Sigmoid colon (tissue), 7 donors: ENCODE data around the gene SYNDIG1. TPM values are rescaled to one million over a fixed set of nuclear protein-coding genes. Genes with fewer than 3 reads are reported as not detected.

Experiments used
- DNase-seq: peaks from one replicate; pipeline ENCODE4 v3.0.0-alpha.2; 2019
- H3K27ac ChIP-seq, 4 donors: fragments of 200-600 bp; sonication (generic); one replicate each; pipeline ENCODE4 v1.5.1; 2016 to 2019; ENCODE audit warnings: mild to moderate bottlenecking in 1 of 4
- H3K27me3 ChIP-seq, 3 donors: fragments of 200-600 bp; sonication (generic); one replicate each; pipeline ENCODE4 v1.5.1; 2019; ENCODE audit warnings: mild to moderate bottlenecking in 1 of 3
- H3K36me3 ChIP-seq, 4 donors: fragments of 200-600 bp; sonication (generic); one replicate each; pipeline ENCODE4 v1.5.1; 2016 to 2019
- H3K4me1 ChIP-seq, 4 donors: fragments of 200-600 bp; sonication (generic); one replicate each; pipeline ENCODE4 v1.5.1; 2017 to 2019
- H3K4me3 ChIP-seq, 4 donors: fragments of 200-600 bp; sonication (generic); one replicate each; pipeline ENCODE4 v1.5.1; 2017 to 2019; ENCODE audit warnings: mild to moderate bottlenecking in 2 of 4, moderate library complexity in 1 of 4
- H3K9me3 ChIP-seq, 4 donors: fragments of 200-600 bp in 3 of 4; sonication (generic) in 3 of 4; one replicate each; pipeline versions ENCODE4 v1.5.1 to v1.6.1; 2013 to 2019
- CTCF ChIP-seq, 4 experiments: fragments of 450-650 bp in 3 of 4; fragments of 200-600 bp in 1 of 4; IDR thresholded peaks; one replicate each; pipeline ENCODE4 v1.5.1; 2016 to 2019; ENCODE audit warnings: antibody characterized with exemption in 4 of 4, mild to moderate bottlenecking in 3 of 4, moderate library complexity in 2 of 4
- EP300 ChIP-seq, 4 donors: sonication (generic); formaldehyde crosslinking; IDR thresholded peaks; one replicate each; pipeline ENCODE4 v1.6.1; 2017; ENCODE audit warnings: antibody characterized with exemption in 4 of 4
- POLR2A ChIP-seq, 2 donors: fragments of 450-650 bp; IDR thresholded peaks; one replicate each; pipeline ENCODE4 v1.6.1; 2016; ENCODE audit warnings: antibody characterized with exemption in 2 of 2, mild to moderate bottlenecking in 2 of 2, moderate library complexity in 2 of 2
- POLR2AphosphoS5 ChIP-seq, 4 donors: sonication (generic); formaldehyde crosslinking; IDR thresholded peaks; one replicate each; pipeline ENCODE4 v1.6.1; 2017; ENCODE audit warnings: antibody characterized with exemption in 4 of 4
- WGBS, 2 donors: extraction: QIAGEN DNeasy Blood & Tissue Kit; methylation state at CpG; one replicate each; pipeline ENCODE4 v1.1.7; 2013; 5-methylcytosine and 5-hydroxymethylcytosine counted together
- intact Hi-C: fragments of 100-400 bp; cut with DNase I; formaldehyde crosslinking; loops from one replicate; pipeline ENCODE4 v1.15.1; 2023
- polyA plus RNA-seq, 3 donors: library from polyadenylated mRNA; stranded (reverse); fragments of 200-250 nt; gene quantifications; one replicate each; pipeline ENCODE4 v1.2.3, GENCODE V29; 2013
- total RNA-seq, 4 donors: library from RNA; depleted of rRNA; stranded (reverse); fragments of >200 nt; gene quantifications; one replicate each; pipeline ENCODE4 v1.1.0, GENCODE V29; 2016
- donor health status: healthy with polysubstance abuse.
- donor health status: Bipolar disorder and iron deficiency.
- donor health status: healthy.

The SYNDIG1 gene
- total and polyA plus RNA-seq, 7 donors = 0.16 to 0.69 (median 0.36) TPM; not detected in 2

- WGBS, 2 donors = 80 to 84% methylated on average over 15 of the region's 15 CpGs
- no peak overlapping the region for H3K4me3 ChIP-seq
- no peaks in the 10 kb centered on the region for H3K36me3 ChIP-seq
- intact Hi-C loops = no loop called here
- peaks cover 0 to under 1% (median 0%) of the 10 kb centered on the region in 3 donors for H3K27me3 ChIP-seq
- no peak overlapping the region for H3K27ac ChIP-seq
- H3K4me1 ChIP-seq = peaks cover 0 to 9% (median 0%) of the 10 kb centered on the region in 4 donors
- peak; percentile 77 for DNase-seq
- TF ChIP-seq POLR2A (IDR thresholded peaks at IDR 0.05) = no peak
- TF ChIP-seq POLR2AphosphoS5 (IDR thresholded peaks at IDR 0.05) = peak in 2 of 4 donors; percentile 42 to 49
- no peak for TF ChIP-seq EP300 (IDR thresholded peaks at IDR 0.05)
- TF ChIP-seq CTCF (IDR thresholded peaks at IDR 0.05) = no peak
- no peaks in the 10 kb centered on the region for H3K9me3 ChIP-seq
These were observed 32.5 kb downstream of the SYNDIG1 start for GRCh38 chr20:24501764-24502556.

- DNase-seq = no peak
- intact Hi-C loops = no loop called here
- Histone ChIP-seq H3K36me3 (no peaks in the 10 kb centered on the region), H3K4me1 (peaks cover 0 to 9% (median 0%) of the 10 kb centered on the region in 4 donors), H3K4me3 (no peak overlapping the region), H3K9me3 (no peaks in the 10 kb centered on the region), H3K27me3 (peaks cover 0 to 8% (median 0%) of the 10 kb centered on the region in 3 donors), H3K27ac (no peak overlapping the region)
- TF ChIP-seq POLR2A (IDR thresholded peaks at IDR 0.05) (no peak), POLR2AphosphoS5 (IDR thresholded peaks at IDR 0.05) (no peak), EP300 (IDR thresholded peaks at IDR 0.05) (no peak), CTCF (IDR thresholded peaks at IDR 0.05) (no peak)
- 88% methylated on average over 5 of the region's 5 CpGs for WGBS, 2 donors
These were observed 33.2 kb downstream of the SYNDIG1 start for GRCh38 chr20:24502661-24503060.

GRCh38 chr20:24503352-24503931, 34.0 kb downstream of the SYNDIG1 start:
- intact Hi-C loops = no loop called here
- DNase-seq = no peak
- 75 to 80% methylated on average over 9 of the region's 9 CpGs for WGBS, 2 donors

More at GRCh38 chr20:24503352-24503931, 34.0 kb downstream of the SYNDIG1 start:
- Histone ChIP-seq H3K36me3 (no peaks in the 10 kb centered on the region), H3K4me1 (peaks cover 0 to 9% (median 0%) of the 10 kb centered on the region in 4 donors), H3K9me3 (no peaks in the 10 kb centered on the region), H3K4me3 (no peak overlapping the region), H3K27me3 (peaks cover 0 to 10% (median 0%) of the 10 kb centered on the region in 3 donors), H3K27ac (no peak overlapping the region)
- TF ChIP-seq EP300 (IDR thresholded peaks at IDR 0.05) (no peak), POLR2AphosphoS5 (IDR thresholded peaks at IDR 0.05) (no peak), POLR2A (IDR thresholded peaks at IDR 0.05) (no peak), CTCF (IDR thresholded peaks at IDR 0.05) (no peak)
